PFSK-1 (cell line): ENCODE data around the gene HIBCH.

Experiments
- POLR2AphosphoS5 ChIP-seq: IDR thresholded peaks from 2 replicates; pipeline ENCODE4 v1.6.1; 2012; ENCODE audit warnings: low read depth, mild to moderate bottlenecking, control low read depth, low read length, moderate library complexity
- REST ChIP-seq, 2 experiments: IDR thresholded peaks; 2 replicates each; pipeline versions ENCODE4 v1.6.1 to v1.8.0; 2011 to 2012; ENCODE audit warnings: low read depth in 2 of 2, low read length in 2 of 2, control low read depth in 1 of 2, inconsistent platforms in 1 of 2, mild to moderate bottlenecking in 1 of 2, moderate library complexity in 1 of 2; ENCODE audit not compliant: insufficient read depth in 1 of 2
- SIN3A ChIP-seq: IDR thresholded peaks from 2 replicates; pipeline ENCODE4 v1.6.1; 2012; ENCODE audit warnings: mild to moderate bottlenecking, low read length, moderate library complexity, borderline replicate concordance; ENCODE audit not compliant: insufficient read depth
- TAF1 ChIP-seq: IDR thresholded peaks from 2 replicates; pipeline ENCODE4 v1.6.1; 2012; ENCODE audit warnings: low read length, control low read depth, borderline replicate concordance; ENCODE audit not compliant: insufficient read depth

GRCh38 chr2:190256087-190256486 is 63.5 kb downstream of the HIBCH start:
- no peak for TF ChIP-seq REST (IDR thresholded peaks at IDR 0.05; ENCODE audit: insufficient read depth in 1 of 2, low read depth in 2 of 2, low read length in 2 of 2)
- no peak for TF ChIP-seq SIN3A
- no peak for TF ChIP-seq TAF1
- no peak for TF ChIP-seq POLR2AphosphoS5
